ENCODE measurements around the gene VSIG4.

DNA sequence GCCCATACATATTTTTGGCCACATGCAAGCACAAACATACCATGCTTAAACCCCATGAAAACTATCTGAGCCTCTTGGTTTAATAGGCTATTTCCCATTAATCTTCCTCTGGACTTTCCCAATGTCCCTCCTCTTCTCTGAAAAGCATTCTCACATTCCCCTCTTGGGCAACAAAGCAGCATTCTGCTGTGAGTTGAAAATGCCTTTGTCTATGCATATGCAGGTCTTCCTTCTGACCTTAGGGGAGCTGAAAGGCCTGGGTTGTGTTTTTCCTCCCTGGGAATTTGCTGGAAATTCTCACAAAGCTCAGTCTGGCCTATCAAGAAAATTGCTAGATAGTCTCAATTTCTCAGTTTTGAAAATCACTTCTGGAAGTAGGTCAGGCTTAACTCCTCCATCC is 4.2 kb downstream of the VSIG4 start:
- TF ChIP-seq EP300 (IDR thresholded peaks at IDR 0.05; ENCODE audit: borderline replicate concordance): no peak
- no peak for TF ChIP-seq USF1 (IDR thresholded peaks at IDR 0.05)
- TF ChIP-seq FOXM1 (IDR thresholded peaks at IDR 0.05; ENCODE audit: borderline replicate concordance, low read depth): no peak
- no peak for TF ChIP-seq CEBPB (IDR thresholded peaks at IDR 0.05)
- TF ChIP-seq, protein P1, sequence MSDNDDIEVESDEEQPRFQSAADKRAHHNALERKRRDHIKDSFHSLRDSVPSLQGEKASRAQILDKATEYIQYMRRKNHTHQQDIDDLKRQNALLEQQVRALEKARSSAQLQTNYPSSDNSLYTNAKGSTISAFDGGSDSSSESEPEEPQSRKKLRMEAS (IDR thresholded peaks at IDR 0.05): no peak
- TF ChIP-seq YY1 (IDR thresholded peaks at IDR 0.05; ENCODE audit: low read depth): no peak
- TF ChIP-seq TCF12 (IDR thresholded peaks at IDR 0.05; ENCODE audit: low read depth): no peak
- no peak for TF ChIP-seq TEAD4 (IDR thresholded peaks at IDR 0.05)

Data from Ishikawa (cell line).